Endothelial cell of umbilical vein (primary cell): Measurements from ENCODE around the gene STK39. TPM values are rescaled to one million over a fixed set of nuclear protein-coding genes. Genes with fewer than 3 reads are reported as not detected.

Experiments
- BruUV-seq: library from RNA; stranded (reverse); fragments of 400-500 nt; replicated peaks from 2 replicates; lab custom pipeline; 2021; lab: Mats Ljungman, UMichigan
- CTCF ChIA-PET: fragments of 300-600, 350-600 bp; sonication (Branson Sonifier 250); formaldehyde crosslinking; loops from one replicate; lab custom pipeline; 2021; ENCODE audit warnings: antibody characterized with exemption, inconsistent platforms; lab: Charles Lee
- POLR2A ChIA-PET: fragments of 300-600, 350-600 bp; sonication (Branson Sonifier 250); formaldehyde crosslinking; loops from one replicate; lab custom pipeline; 2021; ENCODE audit warnings: antibody characterized with exemption, inconsistent platforms; lab: Charles Lee
- DNase-seq: peaks from one replicate; pipeline ENCODE4 v3.0.0-alpha.2; 2011; ENCODE audit warnings: low read depth, low spot score
- FAIRE-seq: peaks from 2 replicates; lab custom pipeline; 2011; peaks lifted over from hg19 to GRCh38; lab: Jason Lieb, UNC
- H2AFZ ChIP-seq: 2 replicates; pipeline ENCODE4 v1.6.0; 2012; ENCODE audit warnings: low read depth, low read length, control low read depth, inconsistent platforms
- H3K27ac ChIP-seq: 2 replicates; pipeline ENCODE4 v1.5.1; 2011; ENCODE audit warnings: low read depth, mild to moderate bottlenecking, control low read depth, low read length, moderate library complexity; ENCODE audit not compliant: insufficient read depth
- H3K27me3 ChIP-seq, 2 experiments: 2 replicates each; pipeline versions ENCODE4 v1.6.0 to v1.6.1; 2011; ENCODE audit warnings: low read length in 2 of 2, mixed read lengths in 1 of 2; ENCODE audit not compliant: control insufficient read depth in 2 of 2, insufficient read depth in 2 of 2
- H3K36me3 ChIP-seq, 2 experiments: 2 replicates in 1 of 2; 3 replicates in 1 of 2; pipeline ENCODE4 v1.5.1; 2011; ENCODE audit warnings: low read length in 2 of 2, mild to moderate bottlenecking in 1 of 2, moderate library complexity in 1 of 2; ENCODE audit not compliant: control insufficient read depth in 2 of 2, insufficient read depth in 2 of 2; ENCODE audit errors: extremely low read depth in 1 of 2
- H3K4me1 ChIP-seq: 3 replicates; pipeline ENCODE4 v1.5.1; 2011; ENCODE audit warnings: mild to moderate bottlenecking, low read length; ENCODE audit not compliant: control insufficient read depth, insufficient read depth; ENCODE audit errors: extremely low read depth
- H3K4me2 ChIP-seq: 2 replicates; pipeline ENCODE4 v1.6.1; 2011; ENCODE audit warnings: low read length, control low read depth, mixed read lengths; ENCODE audit not compliant: insufficient read depth
- H3K4me3 ChIP-seq, 3 experiments: fragments of 200-600 bp in 1 of 3; sonication (generic), shearing (Covaris generic) in 1 of 3; replicated peaks in 1 of 3; 2 replicates each; pipeline ENCODE4 v1.5.1; 2011 to 2016; ENCODE audit warnings: control low read depth in 3 of 3, low read length in 3 of 3, mild to moderate bottlenecking in 2 of 3, inconsistent platforms in 1 of 3, low read depth in 1 of 3, moderate library complexity in 1 of 3; ENCODE audit not compliant: insufficient read depth in 1 of 3
- H3K79me2 ChIP-seq: 2 replicates; pipeline ENCODE4 v1.6.0; 2012; ENCODE audit warnings: low read length, inconsistent platforms; ENCODE audit not compliant: control insufficient read depth, insufficient read depth
- H3K9ac ChIP-seq: replicated peaks from 2 replicates; pipeline ENCODE3; 2011; ENCODE audit warnings: low read length, control low read depth; ENCODE audit not compliant: insufficient read depth; ENCODE audit errors: extremely low read depth
- H3K9me1 ChIP-seq: replicated peaks from 3 replicates; pipeline ENCODE4 v1.6.0; 2011; ENCODE audit warnings: mild to moderate bottlenecking, low read length; ENCODE audit not compliant: control insufficient read depth, insufficient read depth; ENCODE audit errors: extremely low read depth
- H3K9me3 ChIP-seq: replicated peaks from 2 replicates; pipeline ENCODE4 v1.5.1; 2012; ENCODE audit warnings: low read length, inconsistent platforms; ENCODE audit not compliant: control insufficient read depth, insufficient read depth
- H4K20me1 ChIP-seq: replicated peaks from 2 replicates; pipeline ENCODE3; 2011; ENCODE audit warnings: mild to moderate bottlenecking, low read length; ENCODE audit not compliant: control insufficient read depth, insufficient read depth; ENCODE audit errors: extremely low read depth
- CTCF ChIP-seq, 2 donors: IDR thresholded peaks; 1 replicate in 1 of 2; 2 replicates in 1 of 2; pipeline ENCODE4 v1.5.1; 2011; ENCODE audit warnings: low read length in 2 of 2, mild to moderate bottlenecking in 2 of 2, moderate library complexity in 2 of 2, control low read depth in 1 of 2, inconsistent platforms in 1 of 2, low read depth in 1 of 2; ENCODE audit not compliant: insufficient read depth in 1 of 2; ENCODE audit errors: extremely low read depth in 1 of 2
- EZH2 ChIP-seq: IDR thresholded peaks from 2 replicates; pipeline ENCODE4 v1.6.1; 2012; ENCODE audit warnings: borderline replicate concordance, low read depth, mild to moderate bottlenecking, moderate library complexity, low read length, inconsistent platforms; ENCODE audit not compliant: severe bottlenecking
- JUN ChIP-seq: IDR thresholded peaks from 2 replicates; pipeline ENCODE4 v1.6.1; 2011; ENCODE audit warnings: borderline replicate concordance, low read depth; ENCODE audit not compliant: insufficient read length, insufficient read depth
- POLR2A ChIP-seq: IDR thresholded peaks from 2 replicates; pipeline ENCODE4 v1.6.1; 2012; ENCODE audit warnings: low read depth, mild to moderate bottlenecking, control low read depth, low read length
- dilution Hi-C: fragments of 300-500 bp; cut with MboI; formaldehyde crosslinking; loops from one replicate; pipeline ENCODE4 v1.15.0; 2019; ENCODE audit warnings: low sequenced_read_pairs; ENCODE audit not compliant: extremely low pct_ligation_motif_present
- intact Hi-C: fragments of 100-400 bp; cut with micrococcal nuclease; formaldehyde crosslinking; loops from one replicate; pipeline ENCODE4 v1.10.0; 2022
- polyA plus RNA-seq, 4 experiments: library from polyadenylated mRNA; depleted of rRNA in 3 of 4; stranded (reverse) in 3 of 4; unstranded in 1 of 4; fragments of >200 nt; gene quantifications; 2 replicates each; pipeline versions ENCODE4 v1.2.1 to v1.2.3, GENCODE V29; 2011 to 2012; ENCODE audit warnings: missing spikeins in 1 of 4
- total RNA-seq: library from RNA; stranded (reverse); gene quantifications from 2 replicates; pipeline ENCODE4 v1.2.3, GENCODE V29; 2021

Gene STK39
- total and polyA plus RNA-seq, 2 donors (not counting 3 experiments of a cell fraction or from before 2014, with no cell fraction given): 4.6 to 13.1 TPM

GRCh38 chr2:168119515-168120141, 127.8 kb downstream of the STK39 start:
- CTCF ChIA-PET: interaction anchor here (0.8 to 6.5 kb wide), 76 partner anchors 9 to 1992 kb away, joined by 3 to 158 read pairs (median 5); partner anchors contain the start of genes B3GALT1, SCN1A and STK39
- no peaks in the 10 kb centered on the region for H3K79me2 ChIP-seq
- H3K4me2 ChIP-seq: no peak overlapping the region
- H3K9me3 ChIP-seq: no peaks in the 10 kb centered on the region
- TF ChIP-seq CTCF (IDR thresholded peaks at IDR 0.05; ENCODE audit: extremely low read depth in 1 of 2, insufficient read depth in 1 of 2, low read depth in 1 of 2, low read length in 2 of 2) (peak; percentile 49 to 57), POLR2A (no peak), JUN (no peak), EZH2 (no peak)
- no peak overlapping the region for H3K9ac ChIP-seq
- no peaks in the 10 kb centered on the region for H3K36me3 ChIP-seq
- H3K27ac ChIP-seq: no peak overlapping the region
- DNase-seq (peak; percentile 68), FAIRE-seq (peak; percentile 84)
- intact Hi-C loops: loop anchor here (5.0 to 10.0 kb wide), 3 partner anchors 615 to 982 kb away; partner anchors contain the start of gene B3GALT1
- peaks cover 4% of the 10 kb centered on the region for H3K4me1 ChIP-seq
- H4K20me1 ChIP-seq: peaks cover 7% of the 10 kb centered on the region
- POLR2A ChIA-PET: no interaction called here
- BruUV-seq: no TSS peak
- peaks cover 0 to 4% of the 10 kb centered on the region in 2 experiments for H3K27me3 ChIP-seq
- H3K4me3 ChIP-seq: no peak overlapping the region
- H3K9me1 ChIP-seq: no peaks in the 10 kb centered on the region
- dilution Hi-C loops: no loop called here
- H2AFZ ChIP-seq: no peak overlapping the region
